Activated gamma-delta T cell (primary cell): ENCODE data around the gene ALDH3B2.
"Not testable (repeated sequence)": the region's sequence is repeated elsewhere in the genome, so short reads cannot be mapped to it uniquely, and the experiment has no call there.

Experiments used
- DNase-seq: peaks from one replicate; lab custom pipeline; 2025; lab: John Stamatoyannopoulos, UW
- total RNA-seq, 2 donors: gene quantifications; one replicate each; lab custom pipeline; 2026; lab: John Stamatoyannopoulos, UW

ALDH3B2 gene, protein sequence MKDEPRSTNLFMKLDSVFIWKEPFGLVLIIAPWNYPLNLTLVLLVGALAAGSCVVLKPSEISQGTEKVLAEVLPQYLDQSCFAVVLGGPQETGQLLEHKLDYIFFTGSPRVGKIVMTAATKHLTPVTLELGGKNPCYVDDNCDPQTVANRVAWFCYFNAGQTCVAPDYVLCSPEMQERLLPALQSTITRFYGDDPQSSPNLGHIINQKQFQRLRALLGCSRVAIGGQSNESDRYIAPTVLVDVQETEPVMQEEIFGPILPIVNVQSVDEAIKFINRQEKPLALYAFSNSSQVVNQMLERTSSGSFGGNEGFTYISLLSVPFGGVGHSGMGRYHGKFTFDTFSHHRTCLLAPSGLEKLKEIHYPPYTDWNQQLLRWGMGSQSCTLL
- total RNA-seq: 0 to 0.13 reads per million in 2 donors

DNA sequence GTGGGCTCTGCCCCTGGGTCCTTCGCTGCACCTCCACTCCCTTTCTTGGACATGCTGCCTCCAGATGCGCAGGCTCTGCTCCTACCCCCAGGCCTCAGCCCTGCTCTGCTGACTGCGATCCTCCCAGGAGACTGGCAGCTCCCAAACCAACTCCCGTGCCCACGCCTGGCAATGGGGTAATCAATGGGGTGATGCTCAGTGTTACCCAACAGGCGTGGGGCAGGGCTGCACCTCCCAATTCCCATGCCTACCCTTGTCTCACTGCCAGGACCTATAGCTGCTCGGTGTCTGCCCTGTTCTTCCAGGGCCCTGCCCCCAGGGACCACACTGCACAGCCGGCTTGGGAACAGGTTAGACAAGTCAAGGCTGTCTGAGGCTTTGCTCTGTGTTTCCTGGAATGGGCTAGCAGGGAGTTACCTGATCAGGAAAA, at the start of gene ALDH3B2:
TSS of gene ALDH3B2 (minus strand) at position 182 of the 430 bp plus-strand sequence. CDS start 7,688 bp downstream, outside the sequence.
- DNase-seq: no peak

DNA sequence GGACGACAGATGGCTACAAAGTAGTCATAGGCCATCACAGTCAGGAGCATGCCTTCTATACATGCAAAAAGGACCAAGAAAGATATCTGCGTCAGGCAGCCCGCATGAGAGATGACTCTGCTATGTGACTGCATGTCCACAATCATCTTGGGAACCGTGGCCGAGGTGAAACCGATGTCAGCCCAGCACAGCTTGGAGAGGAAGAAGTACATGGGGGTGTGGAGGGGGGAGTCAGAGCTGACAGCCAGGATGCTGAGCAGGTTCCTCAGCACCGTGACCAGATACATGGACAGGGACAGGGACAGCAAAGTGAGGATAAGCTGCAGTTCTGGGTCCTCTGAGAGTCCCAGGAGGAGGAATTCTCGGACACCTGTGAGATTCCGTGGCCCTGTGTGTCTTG, 48.6 kb upstream of the ALDH3B2 start:
- DNase-seq: not testable (repeated sequence)

DNA sequence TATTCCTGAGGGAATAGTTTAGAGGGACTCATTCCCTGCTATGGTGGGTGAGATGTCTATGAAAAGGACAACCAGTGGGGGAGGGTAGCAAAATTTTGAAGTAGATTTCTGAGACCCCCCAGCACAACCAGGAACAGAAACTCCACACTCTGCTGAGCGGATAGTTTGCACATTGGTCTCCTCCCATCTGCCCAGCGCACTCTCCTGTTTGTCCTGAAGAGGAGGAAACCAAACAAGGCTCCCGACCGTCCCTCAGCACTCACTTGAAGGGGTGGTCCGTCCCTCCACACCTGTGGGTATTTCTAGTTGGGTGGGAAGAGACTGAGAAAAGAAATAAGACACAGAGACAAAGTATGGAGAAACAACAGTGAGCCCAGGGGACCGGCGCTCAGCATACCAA, 41.8 kb upstream of the ALDH3B2 start:
- not testable (repeated sequence) for DNase-seq

DNA sequence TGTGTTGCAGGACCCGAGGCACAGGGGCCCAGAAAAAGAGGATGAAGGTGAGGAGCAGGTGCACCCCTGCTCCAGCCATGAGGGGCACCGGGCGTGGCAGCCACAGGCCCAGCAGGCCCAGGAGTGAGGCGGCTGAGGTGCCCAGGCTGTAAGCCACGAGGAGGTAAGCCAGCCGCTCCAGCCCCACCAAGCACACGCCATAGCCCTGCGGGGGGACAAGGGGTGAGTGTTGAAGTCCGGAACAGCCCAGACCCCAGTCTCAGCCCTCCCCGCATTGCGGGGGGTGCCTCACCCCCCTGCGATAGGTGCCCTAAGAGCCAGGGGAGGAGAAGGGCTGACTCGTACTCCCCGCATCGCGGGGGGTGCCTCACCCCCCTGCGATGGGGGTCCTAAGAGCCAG, 41.4 kb upstream of the ALDH3B2 start:
- not testable (repeated sequence) for DNase-seq

DNA sequence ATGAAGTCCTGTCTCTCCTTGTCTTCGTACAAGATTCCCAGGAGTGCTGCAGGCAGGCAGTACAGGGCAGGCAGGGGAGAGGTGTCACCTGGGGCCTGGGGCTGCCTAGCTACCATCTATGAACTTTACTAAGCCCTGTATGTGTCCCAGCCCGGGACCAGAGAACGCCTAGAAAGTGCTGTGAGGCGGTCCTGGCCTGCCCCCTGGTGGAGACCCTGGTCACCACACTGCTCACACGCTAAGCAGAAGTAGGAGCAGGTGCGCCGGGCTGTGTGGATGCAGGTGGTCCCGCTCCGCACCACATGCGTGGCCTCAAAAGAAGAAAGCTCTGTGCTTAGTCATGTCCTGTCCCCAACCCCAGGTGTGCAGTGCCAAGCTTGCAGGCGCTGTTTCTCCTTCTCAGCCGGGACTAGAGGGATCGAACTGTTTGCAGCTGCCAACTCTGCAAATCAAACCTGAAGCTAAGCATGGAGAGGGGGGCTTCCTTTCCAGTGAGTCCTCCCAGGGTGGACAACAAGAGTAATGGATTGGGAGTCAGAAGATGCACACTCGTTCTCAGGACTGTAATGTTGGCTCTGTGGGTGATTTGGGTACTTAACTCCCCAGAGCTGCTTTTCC, 39.6 kb upstream of the ALDH3B2 start:
- not testable (repeated sequence) for DNase-seq

DNA sequence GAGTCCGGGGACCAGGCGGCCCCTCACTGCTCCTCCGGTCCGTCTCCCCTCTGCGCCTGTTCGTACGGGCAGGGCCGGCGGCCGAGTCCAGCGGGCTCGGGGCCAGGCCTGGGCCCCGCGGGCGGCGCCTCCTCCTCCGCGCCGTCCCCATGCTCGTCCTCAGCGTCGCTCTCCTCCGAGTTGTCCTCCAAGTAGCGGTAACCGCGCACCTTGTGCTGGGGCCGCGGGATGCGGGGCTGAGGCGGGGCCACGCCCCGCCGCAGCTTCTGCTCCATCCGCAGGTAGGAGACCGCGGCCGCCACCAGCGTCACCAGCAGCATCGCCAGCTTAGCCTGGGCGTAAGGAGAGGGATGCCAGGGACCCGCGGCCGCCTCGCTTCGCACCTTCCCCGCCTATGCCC, 37.3 kb upstream of the ALDH3B2 start:
- not testable (repeated sequence) for DNase-seq

DNA sequence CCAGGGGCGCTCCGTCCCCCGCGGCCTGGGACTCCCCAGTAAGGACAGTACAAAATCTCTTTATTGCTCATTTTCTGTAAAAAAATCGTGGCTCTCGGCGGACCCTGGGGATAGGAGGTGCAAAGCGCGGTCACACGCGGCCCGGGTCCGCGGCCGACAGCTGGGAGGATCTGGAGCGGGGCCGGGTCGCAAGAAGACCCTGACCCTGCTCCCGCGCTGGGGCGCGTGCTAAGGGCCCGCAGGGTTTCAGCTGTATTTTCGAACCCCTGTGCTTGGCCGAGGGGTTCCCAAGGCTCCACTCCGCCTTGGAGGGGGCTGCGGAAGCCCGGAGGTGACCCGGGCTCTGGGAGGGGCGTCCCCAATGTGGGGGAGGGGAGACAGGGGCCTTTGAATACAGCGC, 36.8 kb upstream of the ALDH3B2 start:
- not testable (repeated sequence) for DNase-seq

DNA sequence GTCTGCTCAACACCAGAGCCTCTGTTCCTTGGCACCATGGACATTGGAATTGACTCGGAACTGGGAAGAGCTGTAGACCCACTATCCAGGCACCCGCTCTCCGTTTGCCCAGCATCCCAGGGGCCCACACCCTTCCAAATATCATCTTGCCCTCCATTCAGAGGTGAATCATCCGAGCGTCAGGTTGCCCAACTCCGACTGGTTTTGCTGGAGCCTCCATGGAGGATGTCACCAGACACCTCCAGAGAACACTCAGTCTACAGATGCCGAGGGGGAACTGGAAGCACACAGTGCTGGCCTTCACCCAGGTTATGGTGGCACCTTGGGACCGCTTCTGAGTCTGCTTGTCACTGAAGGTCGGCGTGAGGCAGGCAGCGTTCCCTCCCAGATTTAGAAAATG, 35.4 kb upstream of the ALDH3B2 start:
- DNase-seq: not testable (repeated sequence)

DNA sequence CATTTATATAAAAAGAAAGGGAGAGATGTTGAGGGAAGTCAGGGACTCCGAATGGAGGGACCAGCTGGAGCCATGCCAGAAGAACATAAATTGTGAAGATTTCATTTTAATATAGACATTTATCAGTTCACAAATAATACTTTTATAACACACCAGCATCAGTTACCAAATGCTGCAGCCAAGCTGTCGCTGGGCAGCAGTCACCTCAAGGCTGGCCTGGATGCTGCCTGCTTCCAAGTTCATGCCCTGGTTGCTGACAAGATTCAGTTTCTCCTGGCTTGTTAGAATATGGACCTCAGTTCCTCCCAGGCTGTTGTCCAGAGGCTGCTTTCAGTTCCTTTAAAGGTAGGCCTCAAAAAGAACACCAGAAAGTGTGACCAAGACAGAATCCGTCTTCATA, 30.8 kb upstream of the ALDH3B2 start:
- no peak for DNase-seq

DNA sequence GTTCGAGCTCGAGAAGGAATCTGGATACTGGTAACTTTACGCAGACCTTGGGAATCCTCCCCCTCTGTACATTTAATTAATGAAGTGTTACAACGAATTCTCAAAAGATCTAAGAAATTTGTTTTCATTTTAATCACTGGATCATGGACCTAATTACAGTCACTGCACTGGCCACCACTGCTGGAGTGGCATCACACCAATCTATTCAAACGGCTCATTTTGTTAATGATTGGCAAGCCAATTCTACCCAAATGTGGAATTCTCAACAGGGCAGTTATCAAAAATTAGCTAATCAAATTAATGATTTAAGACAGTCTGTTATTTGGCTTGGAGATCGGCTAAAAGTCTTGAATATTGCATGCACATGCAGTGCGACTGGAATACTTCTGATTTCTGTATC, 30.1 kb upstream of the ALDH3B2 start:
- DNase-seq: no peak

DNA sequence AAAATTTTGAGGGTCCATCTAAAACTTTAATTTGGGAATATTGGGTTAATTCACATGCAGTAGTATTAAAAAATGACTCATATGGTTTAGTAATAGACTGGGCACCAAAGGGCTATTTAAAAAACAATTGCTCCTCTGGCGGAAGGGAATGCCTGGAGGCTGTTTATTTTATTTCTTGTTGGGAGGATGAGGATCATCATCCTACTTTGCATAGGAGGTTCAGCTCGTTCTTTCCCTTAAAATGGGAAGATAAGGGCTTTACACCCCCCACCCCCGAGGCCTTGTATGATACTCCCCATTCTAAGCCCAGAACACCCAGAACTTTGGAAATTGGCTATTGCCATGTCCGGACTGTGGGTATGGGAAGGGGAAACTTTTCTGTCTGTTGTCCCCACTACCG, 29.3 kb upstream of the ALDH3B2 start:
- DNase-seq: not testable (repeated sequence)

DNA sequence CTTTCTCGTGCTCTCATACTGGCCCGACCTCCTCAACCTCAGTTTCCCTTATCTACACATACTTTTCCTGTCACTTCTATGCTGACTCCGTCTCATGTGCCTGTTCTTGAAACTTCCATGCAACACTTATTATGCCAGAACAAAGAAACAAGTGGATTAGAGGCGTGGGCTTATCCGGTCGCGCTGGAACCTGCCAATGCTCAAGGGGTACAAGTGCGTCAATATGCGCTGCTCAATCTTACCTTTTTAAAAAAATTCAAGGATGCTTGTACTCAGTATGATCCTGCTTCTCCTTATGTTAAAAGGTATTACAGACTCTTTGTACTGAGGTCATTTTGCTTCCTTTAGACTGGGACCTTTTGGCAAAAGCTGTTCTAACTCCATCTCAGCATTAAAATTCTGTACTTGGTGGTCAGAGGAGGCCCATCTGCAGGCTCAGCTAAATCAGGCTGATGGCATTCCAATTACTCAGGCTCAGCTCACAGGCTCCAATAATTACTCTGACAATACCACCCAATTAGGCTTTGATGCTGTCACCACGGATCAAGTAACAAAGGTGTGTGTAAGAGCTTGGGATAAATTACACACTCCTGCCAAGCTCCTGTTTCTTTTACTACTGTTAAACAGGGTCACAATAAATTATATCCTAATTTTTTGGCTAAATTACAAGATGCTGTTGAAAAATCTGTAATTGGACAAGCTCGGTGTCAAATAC, 26.3 kb upstream of the ALDH3B2 start:
- DNase-seq: no peak

DNA sequence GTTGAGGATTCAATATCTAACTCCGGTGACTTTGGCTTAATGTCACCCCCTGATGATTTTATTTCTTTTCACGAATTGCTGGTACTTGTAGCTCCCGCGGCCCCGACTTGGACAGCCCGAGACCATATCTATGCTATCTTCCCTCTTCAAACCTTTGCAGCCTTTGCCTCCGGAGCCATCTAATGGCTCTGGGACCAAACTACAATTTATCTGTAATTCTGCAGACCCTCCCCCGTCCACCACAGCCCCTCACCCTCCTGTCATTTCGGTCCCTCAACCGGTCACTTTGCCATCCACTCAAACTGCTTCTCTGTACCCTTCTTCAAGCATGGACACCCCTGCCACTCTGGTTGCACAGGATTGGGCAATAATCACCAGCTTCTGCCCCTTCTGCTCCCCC, 25.7 kb upstream of the ALDH3B2 start:
- no peak for DNase-seq

DNA sequence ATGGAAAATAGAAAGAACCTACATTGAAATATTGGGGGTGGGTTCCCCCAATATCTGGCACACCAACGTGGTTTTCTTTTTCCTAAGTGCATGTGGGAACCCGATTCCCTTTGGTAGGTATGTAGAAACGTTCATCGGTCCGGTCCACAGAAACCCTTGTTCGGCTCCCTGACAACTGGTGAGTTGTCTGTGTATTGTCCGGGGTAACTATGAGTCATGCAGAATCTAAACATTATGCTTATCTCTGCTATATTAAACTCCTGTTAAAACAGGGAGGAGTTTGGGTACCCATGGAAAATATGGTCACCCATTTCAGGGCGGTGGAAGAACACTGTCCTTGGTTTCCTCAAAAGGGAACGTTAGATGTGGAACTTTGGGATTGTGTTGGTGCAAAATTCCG, 25.1 kb upstream of the ALDH3B2 start:
- no peak for DNase-seq

DNA sequence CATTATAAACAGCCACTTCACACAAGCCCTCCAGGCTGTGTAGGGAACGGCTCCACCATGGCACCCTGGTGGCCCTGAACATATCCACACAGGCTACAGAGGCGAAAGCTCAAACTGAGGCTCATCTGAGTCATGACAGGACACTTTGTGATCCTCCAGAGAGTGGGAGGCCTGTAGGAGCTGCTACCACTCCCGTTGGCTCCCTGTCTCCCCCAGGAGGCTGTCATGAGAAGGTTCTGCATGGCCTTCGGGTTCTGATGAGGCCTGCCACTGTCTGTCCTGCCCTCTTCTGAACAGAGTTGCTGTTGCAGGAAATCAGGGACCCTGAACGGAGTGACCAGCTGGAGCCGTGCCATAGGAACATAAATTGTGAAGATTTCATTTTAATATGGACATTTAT, 23.8 kb upstream of the ALDH3B2 start:
- no peak for DNase-seq

DNA sequence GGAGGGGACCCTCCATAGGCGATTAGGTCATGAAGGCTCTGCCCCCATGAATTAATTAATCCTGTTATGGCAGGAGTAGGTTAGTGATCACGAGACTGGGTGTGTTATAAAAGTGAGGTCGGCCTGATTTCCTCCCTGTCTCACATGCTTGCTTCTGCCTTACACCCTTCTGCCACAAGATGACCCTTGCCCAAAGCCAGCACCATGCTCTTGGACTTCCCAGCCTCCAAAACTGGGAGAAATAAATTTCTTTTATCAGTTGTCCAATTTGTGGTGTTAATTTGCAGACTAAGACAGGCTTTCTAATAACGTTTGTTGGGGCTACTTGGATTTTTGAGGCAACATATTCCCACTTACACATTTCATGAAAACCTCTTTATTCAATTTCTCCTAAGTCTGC, 23.4 kb upstream of the ALDH3B2 start:
- DNase-seq: no peak

DNA sequence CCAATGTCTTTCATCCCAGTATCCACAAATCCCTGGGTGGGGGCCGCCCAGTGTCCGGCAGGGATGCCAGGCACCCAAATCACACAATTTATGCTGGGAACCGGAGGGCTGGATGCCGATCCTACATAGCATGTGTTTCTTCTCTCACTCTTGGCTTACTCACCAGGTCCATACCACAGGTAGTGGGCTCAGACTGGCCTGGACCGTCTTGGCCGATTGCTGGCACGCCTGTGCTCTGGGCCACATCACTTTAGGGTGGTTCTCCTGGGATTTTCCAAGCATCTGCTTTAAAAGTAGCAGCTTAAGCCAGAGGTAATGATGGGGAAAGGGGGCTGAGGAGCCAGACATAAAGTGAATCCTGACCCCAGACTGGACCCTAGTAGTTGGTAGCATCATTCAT, 22.6 kb upstream of the ALDH3B2 start:
- no peak for DNase-seq

DNA sequence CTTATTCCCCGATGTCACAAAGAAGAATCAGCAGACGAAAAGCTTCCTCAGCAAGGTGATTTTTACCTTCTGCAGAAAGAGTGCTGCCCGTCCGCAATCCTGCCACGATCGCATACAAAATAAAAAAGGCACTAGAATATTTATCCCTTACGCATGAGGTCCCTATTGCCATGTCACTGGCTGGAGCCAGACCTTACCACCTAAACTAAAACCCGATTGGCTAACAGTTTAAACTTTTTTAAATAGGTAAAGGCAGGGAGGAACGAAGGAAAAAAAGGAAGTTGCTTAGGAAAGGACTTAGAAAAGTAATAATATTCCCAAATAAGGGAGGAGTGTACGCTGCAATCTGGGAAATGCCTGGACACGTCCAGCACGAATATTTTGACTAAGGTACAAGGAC, 21.2 kb upstream of the ALDH3B2 start:
- no peak for DNase-seq

DNA sequence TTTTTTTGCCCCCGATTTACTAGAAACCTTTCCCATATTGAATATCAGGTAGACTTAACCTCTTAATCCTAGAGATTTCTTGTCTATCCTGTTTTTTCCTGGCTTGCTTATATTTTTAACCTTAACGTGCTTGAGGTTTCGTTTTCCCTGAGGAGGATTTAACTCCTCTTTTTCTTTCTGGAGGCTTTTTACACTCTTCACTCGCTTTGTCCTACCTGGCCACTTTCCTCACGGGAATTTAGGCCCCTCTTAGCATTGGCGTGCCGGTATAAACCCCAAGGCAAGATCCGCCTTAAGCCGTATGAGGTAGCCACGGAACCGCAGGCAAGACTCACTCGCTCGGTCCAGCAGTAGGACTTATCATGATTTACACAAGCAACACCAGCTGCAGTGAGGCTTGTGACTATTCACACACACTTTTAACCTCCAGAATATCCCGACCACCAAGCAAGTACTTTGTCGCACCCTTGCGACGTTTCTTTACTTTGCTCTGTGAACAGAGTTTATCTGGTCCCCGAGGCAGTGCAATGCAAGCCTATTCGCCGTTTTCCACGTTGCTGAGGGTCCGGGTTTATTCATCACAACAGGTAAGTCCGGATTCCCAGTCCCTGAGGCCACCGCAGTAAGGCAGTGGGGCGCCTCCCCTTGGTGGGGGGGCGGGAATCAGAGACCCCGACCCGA, 20.6 kb upstream of the ALDH3B2 start:
- no peak for DNase-seq

DNA sequence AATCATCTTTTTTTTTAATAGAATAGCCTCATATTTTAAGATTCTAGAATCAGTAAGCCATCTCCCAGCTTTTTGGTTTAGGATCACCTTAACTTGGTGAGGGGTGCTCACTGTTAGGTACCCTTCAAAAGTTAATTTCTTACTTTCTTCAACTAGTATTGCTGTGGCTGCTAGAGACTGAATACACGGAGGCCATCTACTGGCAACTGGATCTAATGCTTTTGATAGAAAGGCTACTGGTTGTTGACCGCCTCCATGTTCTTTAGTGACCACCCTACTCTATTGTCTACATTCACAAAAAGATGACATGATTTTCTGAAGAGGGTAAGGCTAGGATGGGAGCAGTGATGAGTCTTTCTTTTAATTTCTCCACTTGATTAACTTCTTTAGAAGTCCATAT, 16.7 kb upstream of the ALDH3B2 start:
- DNase-seq: no peak

DNA sequence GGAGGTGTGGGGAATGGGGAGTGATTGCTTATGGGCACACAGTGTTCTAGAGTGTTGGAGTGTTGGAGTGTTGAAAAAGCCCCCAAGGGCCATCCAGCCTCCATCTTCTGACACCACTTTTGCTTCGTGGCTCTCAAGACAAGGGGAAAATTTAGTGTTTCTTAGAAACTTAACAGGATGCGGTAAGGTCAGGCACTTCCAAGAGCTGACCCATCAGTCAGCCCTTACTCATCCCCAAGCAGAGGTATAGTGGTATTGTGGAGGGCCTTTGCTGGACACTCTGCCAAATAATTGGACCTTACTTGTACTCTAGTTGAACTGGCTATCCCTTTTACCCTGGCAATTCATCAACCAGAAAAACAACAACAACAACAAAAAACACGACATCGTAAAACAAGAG, 14.8 kb upstream of the ALDH3B2 start:
- no peak for DNase-seq

DNA sequence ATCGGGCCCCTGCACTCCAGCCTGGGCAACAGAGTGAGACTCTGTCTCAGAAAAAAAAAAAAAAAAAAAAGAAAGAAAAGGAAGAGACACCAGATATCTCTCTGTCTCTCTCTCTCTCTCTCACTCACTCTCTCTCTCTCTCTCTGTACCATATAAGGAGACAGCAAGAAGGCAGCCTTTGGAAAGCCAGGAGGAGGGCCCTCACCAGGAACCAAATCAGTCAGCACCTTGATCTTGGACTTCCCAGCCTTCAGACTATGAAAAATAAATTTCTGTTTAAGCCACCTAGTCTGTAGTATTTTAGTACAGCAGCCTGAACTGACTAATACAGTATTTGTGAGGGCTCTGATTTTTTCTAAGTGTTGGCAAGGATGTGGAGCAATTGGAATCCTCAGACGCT, 13.6 kb upstream of the ALDH3B2 start:
- no peak for DNase-seq
